ENCODE measurements around the gene BEAN1. TPM values are rescaled to one million over a fixed set of nuclear protein-coding genes. Genes with fewer than 3 reads are reported as not detected.
A peak's percentile ranks its signal among the peaks of the same experiment; 100 is the strongest.

Gene BEAN1
- polyA plus RNA-seq, 3 donors = 0.12 to 0.81 TPM; not detected in 1

GRCh38 chr16:66525396-66526180, 98.5 kb downstream of the BEAN1 start:
- Mint-ChIP-seq H3K9me3 (peaks cover 0 to 2% (median 0%) of the 10 kb centered on the region in 7 donors), H3K27ac (peak overlapping the region; percentile 99 to 100 (median 100)), H3K27me3 (ENCODE audit: low read depth in 3 of 3) (peaks cover 0 to 2% (median 2%) of the 10 kb centered on the region in 3 donors), H3K4me3 (peak overlapping the region; percentile 56 to 60), H3K36me3 (peaks cover 56 to 66% of the 10 kb centered on the region in 2 donors), H3K4me1 (peaks cover 77% of the 10 kb centered on the region)
- H3K9ac ChIP-seq (ENCODE audit: insufficient read depth, low read length, poor library complexity, severe bottlenecking) = peak overlapping the region; percentile 63
- H3K4me1 ChIP-seq (ENCODE audit: control insufficient read depth in 1 of 2, insufficient read depth in 2 of 2, low read length in 2 of 2) = peaks cover 69 to 75% of the 10 kb centered on the region in 2 donors
- H3K9me3 ChIP-seq (replicated peaks in 1 of 2; ENCODE audit: control insufficient read depth in 1 of 2, insufficient read depth in 1 of 2, low read length in 2 of 2) = no peaks in the 10 kb centered on the region
- H3K27me3 ChIP-seq (ENCODE audit: control insufficient read depth in 2 of 2, insufficient read depth in 2 of 2, low read length in 2 of 2) = no peaks in the 10 kb centered on the region
- peak overlapping the region in 1 of 3 experiments; percentile 27 for H3K4me3 ChIP-seq (replicated peaks in 1 of 3; ENCODE audit: low read depth in 2 of 3, low read length in 3 of 3)
- peak overlapping the region; percentile 99 for H3K27ac ChIP-seq (ENCODE audit: low read depth in 1 of 2, low read length in 2 of 2)
- DNase-seq = peak; percentile 88 to 94 (median 91)
- H3K4me2 ChIP-seq (replicated peaks; ENCODE audit: extremely low read depth, low read length, poor library complexity, severe bottlenecking) = peak overlapping the region; percentile 46
- H2AFZ ChIP-seq (ENCODE audit: insufficient read depth, low read depth, low read length, poor library complexity, severe bottlenecking) = peak overlapping the region; percentile 46
- no peaks in the 10 kb centered on the region for H4K20me1 ChIP-seq (ENCODE audit: insufficient read depth, low read length)
- H3K79me2 ChIP-seq (ENCODE audit: insufficient read depth, low read length) = peaks cover 5% of the 10 kb centered on the region
- 13% methylated on average over 8 of the region's 9 CpGs for WGBS (ENCODE audit: insufficient coverage)
- TF ChIP-seq, protein P1, sequence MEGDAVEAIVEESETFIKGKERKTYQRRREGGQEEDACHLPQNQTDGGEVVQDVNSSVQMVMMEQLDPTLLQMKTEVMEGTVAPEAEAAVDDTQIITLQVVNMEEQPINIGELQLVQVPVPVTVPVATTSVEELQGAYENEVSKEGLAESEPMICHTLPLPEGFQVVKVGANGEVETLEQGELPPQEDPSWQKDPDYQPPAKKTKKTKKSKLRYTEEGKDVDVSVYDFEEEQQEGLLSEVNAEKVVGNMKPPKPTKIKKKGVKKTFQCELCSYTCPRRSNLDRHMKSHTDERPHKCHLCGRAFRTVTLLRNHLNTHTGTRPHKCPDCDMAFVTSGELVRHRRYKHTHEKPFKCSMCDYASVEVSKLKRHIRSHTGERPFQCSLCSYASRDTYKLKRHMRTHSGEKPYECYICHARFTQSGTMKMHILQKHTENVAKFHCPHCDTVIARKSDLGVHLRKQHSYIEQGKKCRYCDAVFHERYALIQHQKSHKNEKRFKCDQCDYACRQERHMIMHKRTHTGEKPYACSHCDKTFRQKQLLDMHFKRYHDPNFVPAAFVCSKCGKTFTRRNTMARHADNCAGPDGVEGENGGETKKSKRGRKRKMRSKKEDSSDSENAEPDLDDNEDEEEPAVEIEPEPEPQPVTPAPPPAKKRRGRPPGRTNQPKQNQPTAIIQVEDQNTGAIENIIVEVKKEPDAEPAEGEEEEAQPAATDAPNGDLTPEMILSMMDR (IDR thresholded peaks at IDR 0.05) = no peak
- intact Hi-C loops (cut with micrococcal nuclease) = loop anchor here in 1 of 2 donors (2.0 to 10.0 kb wide), 2 partner anchors 61 to 1559 kb away; partner anchors contain the start of gene NFATC3
- peaks cover 30 to 31% of the 10 kb centered on the region in 2 donors for H3K36me3 ChIP-seq (replicated peaks in 1 of 2; ENCODE audit: control insufficient read depth in 1 of 2, insufficient read depth in 2 of 2, low read length in 2 of 2)

GRCh38 chr16:66528294-66528693, 101.2 kb downstream of the BEAN1 start:
- Histone ChIP-seq H3K9ac (ENCODE audit: insufficient read depth, low read length, poor library complexity, severe bottlenecking) (no peak overlapping the region), H3K36me3 (replicated peaks in 1 of 2; ENCODE audit: control insufficient read depth in 1 of 2, insufficient read depth in 2 of 2, low read length in 2 of 2) (peaks cover 47% of the 10 kb centered on the region in 2 donors), H3K27ac (ENCODE audit: low read depth in 1 of 2, low read length in 2 of 2) (no peak overlapping the region), H3K27me3 (ENCODE audit: control insufficient read depth in 2 of 2, insufficient read depth in 2 of 2, low read length in 2 of 2) (no peaks in the 10 kb centered on the region), H3K4me2 (replicated peaks; ENCODE audit: extremely low read depth, low read length, poor library complexity, severe bottlenecking) (no peak overlapping the region), H3K79me2 (ENCODE audit: insufficient read depth, low read length) (no peaks in the 10 kb centered on the region), H3K9me3 (replicated peaks in 1 of 2; ENCODE audit: control insufficient read depth in 1 of 2, insufficient read depth in 1 of 2, low read length in 2 of 2) (no peaks in the 10 kb centered on the region), H4K20me1 (ENCODE audit: insufficient read depth, low read length) (no peaks in the 10 kb centered on the region), H2AFZ (ENCODE audit: insufficient read depth, low read depth, low read length, poor library complexity, severe bottlenecking) (no peak overlapping the region), H3K4me1 (ENCODE audit: control insufficient read depth in 1 of 2, insufficient read depth in 2 of 2, low read length in 2 of 2) (peaks cover 42 to 48% of the 10 kb centered on the region in 2 donors), H3K4me3 (replicated peaks in 1 of 3; ENCODE audit: low read depth in 2 of 3, low read length in 3 of 3) (no peak overlapping the region)
- intact Hi-C loops (cut with micrococcal nuclease) = loop anchor here in 1 of 2 donors (10.0 kb wide), 1 partner anchor 1557 kb away; the partner anchor contains the start of gene NFATC3
- H3K27me3 Mint-ChIP-seq (ENCODE audit: low read depth in 3 of 3) = peaks cover 0 to 3% (median 2%) of the 10 kb centered on the region in 3 donors
- TF ChIP-seq, protein P1 (IDR thresholded peaks at IDR 0.05) = no peak
- 100% methylated on average over 3 of the region's 5 CpGs for WGBS (ENCODE audit: insufficient coverage)
- H3K36me3 Mint-ChIP-seq = peaks cover 70 to 77% of the 10 kb centered on the region in 2 donors
- no peak overlapping the region for H3K4me3 Mint-ChIP-seq
- peak in 1 of 3 donors; percentile 4 for DNase-seq
- H3K27ac Mint-ChIP-seq = peak overlapping the region in 6 of 7 donors; percentile 27 to 100 (median 48)
- peaks cover 50% of the 10 kb centered on the region for H3K4me1 Mint-ChIP-seq
- peaks cover 0 to 2% (median 0%) of the 10 kb centered on the region in 7 donors for H3K9me3 Mint-ChIP-seq
